ENCODE data around the gene DAB1. TPM values are rescaled to one million over a fixed set of nuclear protein-coding genes. Genes with fewer than 3 reads are reported as not detected.

DAB1 gene
- total and polyA plus RNA-seq, 2 of the 8 experiments (the other 6 are each of a cell fraction or from before 2014, with no cell fraction given), result 4.4 to 11.8 TPM

GRCh38 chr1:57381426-57381825, 42.4 kb downstream of the DAB1 start:
- TF ChIP-seq CREB1 (IDR thresholded peaks at IDR 0.05), result no peak
- TF ChIP-seq RAD21 (IDR thresholded peaks at IDR 0.05 in 1 of 2, conservative IDR thresholded peaks at IDR 0.05 in 1 of 2; ENCODE audit: low read depth in 2 of 2, low read length in 2 of 2), result no peak
- FAIRE-seq, result no peak
- 89% methylated on average over 4 of the region's 4 CpGs; no CpG with 5 or more reads in 1 of the 2 experiments for WGBS, 2 experiments (ENCODE audit: extremely low coverage in 1 of 2, insufficient coverage in 1 of 2, insufficient read length in 1 of 2, insufficient replicate concordance in 2 of 2, low coverage in 1 of 2, low lambda C conversion rate in 2 of 2, missing lambda C conversion rate in 1 of 2)

More at GRCh38 chr1:57381426-57381825, 42.4 kb downstream of the DAB1 start:
- Histone ChIP-seq H3K9me3 (ENCODE audit: insufficient read depth in 2 of 2, low read depth in 1 of 2, low read length in 1 of 2) (no peaks in the 10 kb centered on the region), H2BK20ac (ENCODE audit: low read length) (no peak overlapping the region), H4K8ac (ENCODE audit: extremely low read depth, insufficient read depth, low read length) (no peak overlapping the region), H2AFZ (ENCODE audit: low read length) (no peak overlapping the region), H2BK15ac (ENCODE audit: low read length) (no peak overlapping the region), H3K18ac (ENCODE audit: extremely low read depth, low read length) (no peak overlapping the region), H3K4me1 (replicated peaks in 1 of 4; ENCODE audit: control insufficient read depth in 3 of 4, insufficient read depth in 4 of 4, low read length in 3 of 4) (0 out of 7 replicates have a peak, but pooled peaks cover 0 to 4% (median 0%) of the 10 kb centered on the region in 4 experiments), H4K5ac (ENCODE audit: insufficient read length, low read depth, low read length) (no peak overlapping the region), H3K4ac (replicated peaks; ENCODE audit: insufficient read length, low read depth, low read length) (no peak overlapping the region), H3K36me3 (ENCODE audit: control insufficient read depth in 2 of 4, insufficient read depth in 4 of 4, low read length in 3 of 4) (no peaks in the 10 kb centered on the region), H3K79me1 (ENCODE audit: low read depth, low read length) (no peaks in the 10 kb centered on the region), H3K14ac (ENCODE audit: insufficient read length) (no peak overlapping the region), H2BK5ac (ENCODE audit: low read depth, low read length) (no peak overlapping the region), H3K23ac (ENCODE audit: insufficient read length) (no peak overlapping the region), H3K23me2 (ENCODE audit: low read depth, low read length) (no peaks in the 10 kb centered on the region), H3K56ac (replicated peaks; ENCODE audit: insufficient read length, low read depth, low read length) (no peak overlapping the region), H4K20me1 (replicated peaks in 1 of 2; ENCODE audit: control insufficient read depth in 1 of 2, insufficient read depth in 2 of 2, low read length in 2 of 2) (no peaks in the 10 kb centered on the region), H2BK12ac (ENCODE audit: low read depth, low read length) (no peak overlapping the region), H3K4me2 (ENCODE audit: insufficient read depth in 1 of 2, low read depth in 2 of 2, low read length in 2 of 2) (no peak overlapping the region), H3K27ac (ENCODE audit: low read depth, low read length) (no peak overlapping the region), H2BK120ac (replicated peaks; ENCODE audit: low read depth, low read length) (no peak overlapping the region), H4K91ac (replicated peaks; ENCODE audit: insufficient read length, low read length) (no peak overlapping the region), H3K27me3 (replicated peaks in 1 of 4; ENCODE audit: control insufficient read depth in 3 of 4, extremely low read depth in 1 of 4, insufficient read depth in 3 of 4, low read length in 3 of 4) (no peaks in the 10 kb centered on the region), H2AK5ac (ENCODE audit: low read depth, low read length) (no peak overlapping the region), H3K79me2 (ENCODE audit: control insufficient read depth in 1 of 2, insufficient read depth in 2 of 2, low read length in 2 of 2) (no peaks in the 10 kb centered on the region), H3K4me3 (ENCODE audit: extremely low read depth in 1 of 4, insufficient read depth in 2 of 4, low read depth in 3 of 4, low read length in 4 of 4) (no peak overlapping the region), H3K9ac (replicated peaks in 1 of 4; ENCODE audit: extremely low read depth in 1 of 4, low read depth in 3 of 4, low read length in 3 of 4) (no peak overlapping the region)
- CTCF ChIA-PET (ENCODE audit: partially characterized antibody), result interaction anchor here (0.6 to 1.2 kb wide), 3 partner anchors 16 to 566 kb away, joined by 3 read pairs; no protein-coding TSS in a partner anchor
- POLR2A ChIA-PET (ENCODE audit: partially characterized antibody), result no interaction called here
- no peak for DNase-seq (ENCODE audit: low read depth in 1 of 2, low spot score in 2 of 2)

Measured in H1 (cell line).